SIG-M5 treated with dmso at 0.1 percent for 504 hours (cell line): ENCODE data around the gene GNLY.

Experiments used
- DNase-seq: peaks from one replicate; lab custom pipeline; 2025; ENCODE audit not compliant: unreplicated experiment; lab: John Stamatoyannopoulos, UW

Gene GNLY

GRCh38 chr2:85741211-85741832 lies 47.2 kb downstream of the GNLY start:
- no peak for DNase-seq

- no peak for DNase-seq
Measured at GRCh38 chr2:85741833-85742455, 47.8 kb downstream of the GNLY start.

GRCh38 chr2:85743304-85743978 lies 49.3 kb downstream of the GNLY start:
- no peak for DNase-seq

- no peak for DNase-seq
Measured at GRCh38 chr2:85744055-85744454, 49.9 kb downstream of the GNLY start.

GRCh38 chr2:85744741-85745601 lies 50.8 kb downstream of the GNLY start:
- no peak for DNase-seq

GRCh38 chr2:85745619-85746018 lies 51.5 kb downstream of the GNLY start:
- no peak for DNase-seq

GRCh38 chr2:85746321-85747004 lies 52.3 kb downstream of the GNLY start:
- DNase-seq: no peak

GRCh38 chr2:85747441-85747840 lies 53.3 kb downstream of the GNLY start:
- DNase-seq: no peak

- peak; percentile 64 for DNase-seq
Measured at GRCh38 chr2:85748039-85748734, 54.0 kb downstream of the GNLY start.
